Peyer's patch (tissue), 4 donors: ENCODE data around the gene GNGT1. TPM values are rescaled to one million over a fixed set of nuclear protein-coding genes. Genes with fewer than 3 reads are reported as not detected.

Experiments used
- DNase-seq, 3 donors: peaks; one replicate each; pipeline ENCODE4 v3.0.0-alpha.2; 2017 to 2019
- H3K27ac ChIP-seq, 4 donors: fragments of 200-600 bp; sonication (generic); one replicate each; pipeline ENCODE4 v1.5.1; 2016 to 2019
- H3K27me3 ChIP-seq, 2 donors: fragments of 200-600 bp; sonication (generic); one replicate each; pipeline ENCODE4 v1.5.1; 2019
- H3K36me3 ChIP-seq, 3 donors: fragments of 200-600 bp; sonication (generic); one replicate each; pipeline ENCODE4 v1.5.1; 2016 to 2019
- H3K4me1 ChIP-seq, 4 donors: fragments of 200-600 bp; sonication (generic); one replicate each; pipeline ENCODE4 v1.5.1; 2016 to 2019
- H3K4me3 ChIP-seq, 4 donors: fragments of 200-600 bp; sonication (generic); 1 replicate in 3 of 4; 2 replicates in 1 of 4; pipeline ENCODE4 v1.5.1; 2016 to 2019; ENCODE audit warnings: mild to moderate bottlenecking in 1 of 4
- H3K9me3 ChIP-seq, 4 donors: fragments of 200-600 bp; sonication (generic); one replicate each; pipeline ENCODE4 v1.5.1; 2016 to 2019; ENCODE audit warnings: mild to moderate bottlenecking in 1 of 4
- CTCF ChIP-seq, 6 experiments: fragments of 450-650 bp in 4 of 6; fragments of 200-600 bp in 2 of 6; sonication (generic) in 1 of 6; IDR thresholded peaks; one replicate each; pipeline ENCODE4 v1.5.1; 2017 to 2019; ENCODE audit warnings: antibody characterized with exemption in 6 of 6, mild to moderate bottlenecking in 3 of 6, moderate library complexity in 1 of 6
- POLR2A ChIP-seq, 2 donors: fragments of 450-650 bp; IDR thresholded peaks; one replicate each; pipeline ENCODE4 v1.5.1; 2017; ENCODE audit warnings: antibody characterized with exemption in 2 of 2, mild to moderate bottlenecking in 2 of 2, moderate library complexity in 2 of 2
- total RNA-seq, 4 donors: library from RNA; depleted of rRNA; stranded (reverse); fragments of >200 nt; gene quantifications; one replicate each; pipeline ENCODE4 v1.1.0, GENCODE V29; 2016

The GNGT1 gene
- total RNA-seq = not detected

DNA sequence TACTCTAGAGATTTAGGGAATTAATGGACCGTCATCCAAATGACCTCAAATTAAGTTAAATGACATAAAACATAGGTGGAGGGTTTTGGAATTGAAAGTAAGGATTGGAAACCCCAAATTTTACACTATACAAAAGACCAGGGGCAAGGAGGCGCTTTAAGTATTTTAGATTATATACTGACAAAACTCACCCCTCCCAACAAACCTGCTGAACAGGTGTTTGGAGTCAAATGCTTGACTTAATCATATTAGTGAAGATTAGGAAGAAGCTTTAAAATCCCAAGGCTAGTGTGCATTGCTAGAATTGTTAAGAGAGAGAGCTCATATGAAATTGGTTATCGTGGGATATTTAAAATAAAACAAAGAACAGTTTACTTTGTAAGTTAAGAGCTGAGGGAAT is at the start of gene GNGT1:
Gene GNGT1 (plus strand): TSS at position 301 of the 400 bp plus-strand sequence. CDS start 180 bp downstream, outside the sequence.
- H3K36me3 ChIP-seq = no peaks in the 10 kb centered on the region
- H3K4me3 ChIP-seq = no peak within 1 kb of the TSS

GRCh38 chr7:93858857-93859256 is 47.5 kb upstream of the GNGT1 start:
- Histone ChIP-seq H3K27ac (no peak overlapping the region), H3K36me3 (no peaks in the 10 kb centered on the region), H3K27me3 (no peaks in the 10 kb centered on the region), H3K4me1 (no peaks in the 10 kb centered on the region), H3K9me3 (no peaks in the 10 kb centered on the region), H3K4me3 (no peak overlapping the region)
- no peak for DNase-seq
- TF ChIP-seq POLR2A (IDR thresholded peaks at IDR 0.05) (no peak), CTCF (IDR thresholded peaks at IDR 0.05) (no peak)

More for the DNA sequence above, at the start of gene GNGT1:
- no peaks in the 10 kb centered on the region for H3K9me3 ChIP-seq
- H3K27me3 ChIP-seq = no peaks in the 10 kb centered on the region
- no peak within 1 kb of the TSS for H3K27ac ChIP-seq
- DNase-seq = no peak
- H3K4me1 ChIP-seq = no peaks in the 10 kb centered on the region
- TF ChIP-seq CTCF (IDR thresholded peaks at IDR 0.05) = no peak

DNA sequence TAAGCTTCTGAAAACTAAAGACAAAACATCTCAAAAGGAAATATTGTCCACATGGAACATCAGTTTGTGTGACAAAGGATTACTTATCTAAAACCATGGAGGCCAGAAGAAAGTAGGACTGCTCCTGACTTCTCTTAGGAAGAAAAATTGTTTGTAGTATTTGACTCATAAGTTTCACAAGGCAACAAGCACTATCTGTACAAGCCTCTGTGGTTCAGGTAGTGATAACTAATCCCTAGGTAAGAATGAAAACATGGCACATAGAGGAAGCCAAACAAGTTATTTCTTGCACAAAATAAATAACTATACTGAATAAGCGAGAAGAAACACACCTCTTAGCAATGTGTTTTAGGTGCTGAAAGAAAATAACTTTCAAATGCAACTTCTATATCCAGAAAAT is 46.1 kb upstream of the GNGT1 start:
- TF ChIP-seq POLR2A (IDR thresholded peaks at IDR 0.05) = no peak
- no peak for TF ChIP-seq CTCF (IDR thresholded peaks at IDR 0.05)
- H3K27me3 ChIP-seq = no peaks in the 10 kb centered on the region

DNA sequence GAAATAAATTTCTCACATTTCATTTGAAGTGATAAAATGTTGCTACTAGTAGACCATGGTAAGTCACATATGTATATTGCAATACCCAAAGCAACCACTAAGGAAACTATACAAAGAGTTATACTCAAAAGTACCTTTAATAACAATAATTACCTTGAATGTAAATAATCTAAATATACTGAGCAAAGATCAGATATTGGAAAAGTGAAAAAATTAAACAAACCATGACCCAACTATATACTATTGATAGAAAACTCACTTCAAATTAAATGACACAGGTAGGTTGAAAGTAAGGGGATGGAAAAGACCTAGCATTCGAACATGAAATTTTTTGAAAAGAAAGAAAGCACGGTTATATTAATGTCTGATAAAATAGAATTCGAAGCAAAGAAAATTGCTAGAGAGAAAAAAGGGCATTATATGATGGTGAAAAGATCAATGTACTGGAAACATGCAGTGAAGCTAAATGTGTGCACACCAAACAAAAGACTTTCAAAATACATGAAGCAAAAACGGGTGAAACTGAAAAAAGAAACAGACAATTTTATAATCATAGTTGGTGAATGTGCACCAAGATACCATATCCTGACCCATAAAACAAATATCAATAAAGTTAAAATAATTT is 44.9 kb upstream of the GNGT1 start:
- H3K36me3 ChIP-seq = no peaks in the 10 kb centered on the region
- TF ChIP-seq CTCF (IDR thresholded peaks at IDR 0.05) (peak in 3 of 6 experiments; percentile 13 to 25 (median 15)), POLR2A (IDR thresholded peaks at IDR 0.05) (no peak)
- no peak overlapping the region for H3K27ac ChIP-seq
- no peaks in the 10 kb centered on the region for H3K4me1 ChIP-seq
- no peaks in the 10 kb centered on the region for H3K27me3 ChIP-seq
- DNase-seq = no peak
- H3K4me3 ChIP-seq = no peak overlapping the region
- H3K9me3 ChIP-seq = no peaks in the 10 kb centered on the region

More for the DNA sequence above, 46.1 kb upstream of the GNGT1 start:
- H3K27ac ChIP-seq = no peak overlapping the region
- DNase-seq = no peak
- H3K4me1 ChIP-seq = no peaks in the 10 kb centered on the region
- H3K9me3 ChIP-seq = no peaks in the 10 kb centered on the region
- H3K4me3 ChIP-seq = no peak overlapping the region
- no peaks in the 10 kb centered on the region for H3K36me3 ChIP-seq

DNA sequence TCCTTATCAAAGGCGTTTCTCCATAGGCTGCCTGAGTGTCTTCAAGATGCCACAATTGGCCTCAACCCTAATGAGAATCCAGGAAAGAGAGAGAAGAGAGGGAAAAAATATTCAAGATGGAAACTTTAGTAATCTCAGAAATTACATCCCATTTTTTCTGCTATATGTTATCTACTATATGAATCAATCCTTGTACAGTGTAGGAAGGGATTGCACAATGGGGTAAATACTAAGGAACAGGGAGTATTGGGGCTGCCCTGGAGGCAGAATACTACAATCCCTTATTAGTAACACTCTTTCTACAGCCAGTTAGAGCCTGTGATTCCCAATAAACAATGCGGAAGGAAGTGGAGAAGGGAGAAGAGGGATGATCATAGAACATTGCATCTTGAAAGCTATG is 43.7 kb upstream of the GNGT1 start:
- TF ChIP-seq POLR2A (IDR thresholded peaks at IDR 0.05) = no peak
- no peak for TF ChIP-seq CTCF (IDR thresholded peaks at IDR 0.05)
- H3K27ac ChIP-seq = no peak overlapping the region
- no peaks in the 10 kb centered on the region for H3K4me1 ChIP-seq
- H3K36me3 ChIP-seq = no peaks in the 10 kb centered on the region
- H3K27me3 ChIP-seq = no peaks in the 10 kb centered on the region
- no peak overlapping the region for H3K4me3 ChIP-seq
- no peak for DNase-seq
- H3K9me3 ChIP-seq = no peaks in the 10 kb centered on the region

DNA sequence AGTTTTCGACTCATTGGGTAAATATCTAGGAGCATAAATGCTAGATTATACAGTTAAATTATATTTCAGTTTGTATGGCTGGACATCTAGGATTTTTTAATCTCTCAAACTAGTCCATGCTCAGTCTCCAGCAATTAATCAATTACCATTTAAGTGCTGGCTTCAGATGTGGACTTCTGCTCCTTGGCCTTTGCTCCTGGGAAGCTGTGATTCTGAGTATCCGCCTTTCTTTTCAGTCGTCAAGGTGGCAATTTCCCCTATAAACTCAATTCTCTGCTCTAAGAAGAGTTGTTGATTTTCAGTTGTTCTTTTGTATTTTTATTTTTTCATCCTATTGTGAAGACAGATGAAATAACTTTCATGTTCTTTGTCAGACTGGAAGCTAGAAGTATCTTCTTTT is 39.5 kb upstream of the GNGT1 start:
- H3K27me3 ChIP-seq = no peaks in the 10 kb centered on the region
- H3K4me3 ChIP-seq = no peak overlapping the region
- no peaks in the 10 kb centered on the region for H3K36me3 ChIP-seq
- TF ChIP-seq CTCF (IDR thresholded peaks at IDR 0.05) (no peak), POLR2A (IDR thresholded peaks at IDR 0.05) (no peak)
- no peak overlapping the region for H3K27ac ChIP-seq
- no peaks in the 10 kb centered on the region for H3K9me3 ChIP-seq
- no peak for DNase-seq
- no peaks in the 10 kb centered on the region for H3K4me1 ChIP-seq
